H1 (cell line): ENCODE measurements around the gene DCBLD2. TPM values are rescaled to one million over a fixed set of nuclear protein-coding genes. Genes with fewer than 3 reads are reported as not detected.

Experiments
- CTCF ChIA-PET: fragments of 300-600 bp; sonication (Branson Sonifier 250); formaldehyde crosslinking; loops from one replicate; lab custom pipeline; 2021; ENCODE audit not compliant: partially characterized antibody; lab: Charles Lee
- POLR2A ChIA-PET: fragments of 300-600 bp; sonication (Branson Sonifier 250); formaldehyde crosslinking; loops from one replicate; lab custom pipeline; 2021; ENCODE audit warnings: inconsistent platforms; ENCODE audit not compliant: partially characterized antibody; lab: Charles Lee
- DNase-seq, 2 experiments: peaks; one replicate each; pipeline versions ENCODE4 v3.0.0 to v3.0.0-alpha.2; 2010 to 2022; ENCODE audit warnings: low spot score in 2 of 2, low read depth in 1 of 2, mixed read lengths in 1 of 2
- FAIRE-seq: peaks from 2 replicates; lab custom pipeline; 2011; peaks lifted over from hg19 to GRCh38; lab: Jason Lieb, UNC
- H2AFZ ChIP-seq: 2 replicates; pipeline ENCODE4 v1.8.1; 2012; ENCODE audit warnings: low read length, inconsistent platforms
- H2AK5ac ChIP-seq: 2 replicates; pipeline ENCODE4 v1.6.1; 2013; ENCODE audit warnings: low read depth, low read length
- H2BK120ac ChIP-seq: replicated peaks from 2 replicates; pipeline ENCODE3; 2013; ENCODE audit warnings: low read depth, low read length, inconsistent platforms
- H2BK12ac ChIP-seq: 2 replicates; pipeline ENCODE4 v1.6.1; 2013; ENCODE audit warnings: low read depth, low read length
- H2BK15ac ChIP-seq: 2 replicates; pipeline ENCODE4 v1.6.1; 2013; ENCODE audit warnings: low read length
- H2BK20ac ChIP-seq: 2 replicates; pipeline ENCODE4 v1.6.1; 2013; ENCODE audit warnings: low read length
- H2BK5ac ChIP-seq: 2 replicates; pipeline ENCODE4 v1.6.1; 2013; ENCODE audit warnings: low read depth, low read length
- H3K14ac ChIP-seq: 2 replicates; pipeline ENCODE4 v1.6.1; 2013; ENCODE audit warnings: inconsistent platforms; ENCODE audit not compliant: insufficient read length
- H3K18ac ChIP-seq: 2 replicates; pipeline ENCODE4 v1.6.1; 2013; ENCODE audit warnings: low read length; ENCODE audit errors: extremely low read depth
- H3K23ac ChIP-seq: 2 replicates; pipeline ENCODE4 v1.6.1; 2013; ENCODE audit warnings: inconsistent platforms; ENCODE audit not compliant: insufficient read length
- H3K23me2 ChIP-seq: 2 replicates; pipeline ENCODE4 v1.6.1; 2013; ENCODE audit warnings: low read depth, low read length
- H3K27ac ChIP-seq: 2 replicates; pipeline ENCODE4 v1.6.1; 2011; ENCODE audit warnings: low read depth, low read length, inconsistent platforms
- H3K27me3 ChIP-seq, 4 experiments: replicated peaks in 1 of 4; 1 replicate in 1 of 4; 2 replicates in 3 of 4; pipeline versions ENCODE4 v1.6.1 to v1.8.1; 2011 to 2013; ENCODE audit warnings: low read length in 3 of 4, mild to moderate bottlenecking in 3 of 4, inconsistent platforms in 2 of 4, mixed read lengths in 2 of 4, moderate library complexity in 1 of 4; ENCODE audit not compliant: control insufficient read depth in 3 of 4, insufficient read depth in 3 of 4; ENCODE audit errors: extremely low read depth in 1 of 4
- H3K36me3 ChIP-seq, 4 experiments: 2 replicates each; pipeline versions ENCODE4 v1.6.1 to v1.8.1; 2011 to 2013; ENCODE audit warnings: mild to moderate bottlenecking in 4 of 4, low read length in 3 of 4, moderate library complexity in 2 of 4, control low read depth in 1 of 4, inconsistent platforms in 1 of 4; ENCODE audit not compliant: insufficient read depth in 4 of 4, control insufficient read depth in 2 of 4
- H3K4ac ChIP-seq: replicated peaks from 2 replicates; pipeline ENCODE3; 2013; ENCODE audit warnings: low read length, low read depth, mixed read lengths, inconsistent platforms; ENCODE audit not compliant: insufficient read length
- H3K4me1 ChIP-seq, 4 experiments: replicated peaks in 1 of 4; 1 replicate in 1 of 4; 2 replicates in 3 of 4; pipeline versions ENCODE4 v1.6.1 to v1.8.1; 2011 to 2013; ENCODE audit warnings: low read length in 3 of 4, inconsistent platforms in 2 of 4, mixed read lengths in 1 of 4; ENCODE audit not compliant: insufficient read depth in 4 of 4, control insufficient read depth in 3 of 4
- H3K4me2 ChIP-seq, 2 experiments: 2 replicates each; pipeline versions ENCODE4 v1.6.1 to v1.8.1; 2011 to 2013; ENCODE audit warnings: low read depth in 2 of 2, low read length in 2 of 2, control low read depth in 1 of 2, inconsistent platforms in 1 of 2, mild to moderate bottlenecking in 1 of 2; ENCODE audit not compliant: insufficient read depth in 1 of 2
- H3K4me3 ChIP-seq, 4 experiments: fragments of 200-600, 300-600 bp in 1 of 4; sonication (generic), shearing (Covaris generic), sonication (Bioruptor Twin) in 1 of 4; 2 replicates each; pipeline versions ENCODE4 v1.5.1 to v1.8.1; 2011 to 2016; ENCODE audit warnings: low read length in 4 of 4, low read depth in 3 of 4, control low read depth in 2 of 4, inconsistent platforms in 2 of 4, mild to moderate bottlenecking in 2 of 4, mixed read lengths in 1 of 4, moderate library complexity in 1 of 4; ENCODE audit not compliant: insufficient read depth in 2 of 4; ENCODE audit errors: extremely low read depth in 1 of 4
- H3K56ac ChIP-seq: replicated peaks from 2 replicates; pipeline ENCODE3; 2013; ENCODE audit warnings: low read depth, mild to moderate bottlenecking, mixed read lengths, low read length, inconsistent platforms; ENCODE audit not compliant: insufficient read length
- H3K79me1 ChIP-seq: 2 replicates; pipeline ENCODE4 v1.6.1; 2013; ENCODE audit warnings: low read depth, low read length, control low read depth
- H3K79me2 ChIP-seq, 2 experiments: 2 replicates each; pipeline versions ENCODE4 v1.6.1 to v1.8.1; 2012 to 2013; ENCODE audit warnings: low read length in 2 of 2, mild to moderate bottlenecking in 2 of 2, inconsistent platforms in 1 of 2; ENCODE audit not compliant: insufficient read depth in 2 of 2, control insufficient read depth in 1 of 2
- H3K9ac ChIP-seq, 4 experiments: replicated peaks in 1 of 4; 1 replicate in 1 of 4; 2 replicates in 3 of 4; pipeline versions ENCODE4 v1.6.1 to v1.8.1; 2011 to 2013; ENCODE audit warnings: low read depth in 3 of 4, low read length in 3 of 4, control low read depth in 2 of 4, mild to moderate bottlenecking in 2 of 4, moderate library complexity in 2 of 4, inconsistent platforms in 1 of 4; ENCODE audit errors: extremely low read depth in 1 of 4
- H3K9me3 ChIP-seq, 2 experiments: 2 replicates each; pipeline versions ENCODE4 v1.6.1 to v1.8.1; 2012 to 2013; ENCODE audit warnings: mild to moderate bottlenecking in 2 of 2, moderate library complexity in 2 of 2, control low read depth in 1 of 2, inconsistent platforms in 1 of 2, low read depth in 1 of 2, low read length in 1 of 2, mixed read lengths in 1 of 2; ENCODE audit not compliant: insufficient read depth in 2 of 2
- H4K20me1 ChIP-seq, 2 experiments: replicated peaks in 1 of 2; 2 replicates each; pipeline versions ENCODE3 to v1.8.1; 2011 to 2013; ENCODE audit warnings: inconsistent platforms in 2 of 2, low read length in 2 of 2, mild to moderate bottlenecking in 1 of 2; ENCODE audit not compliant: insufficient read depth in 2 of 2, control insufficient read depth in 1 of 2
- H4K5ac ChIP-seq: 2 replicates; pipeline ENCODE4 v1.6.1; 2013; ENCODE audit warnings: low read length, low read depth, mixed read lengths, inconsistent platforms; ENCODE audit not compliant: insufficient read length
- H4K8ac ChIP-seq: 2 replicates; pipeline ENCODE4 v1.8.0; 2013; ENCODE audit warnings: mild to moderate bottlenecking, moderate library complexity, low read length, inconsistent platforms; ENCODE audit not compliant: insufficient read depth; ENCODE audit errors: extremely low read depth
- H4K91ac ChIP-seq: replicated peaks from 2 replicates; pipeline ENCODE3; 2013; ENCODE audit warnings: low read length, mixed read lengths, inconsistent platforms; ENCODE audit not compliant: insufficient read length
- BACH1 ChIP-seq: IDR thresholded peaks from 2 replicates; pipeline ENCODE4 v1.6.1; 2012; ENCODE audit warnings: low read length, improper control_type of control experiment
- CEBPB ChIP-seq: IDR thresholded peaks from 2 replicates; pipeline ENCODE4 v1.6.1; 2012; ENCODE audit warnings: low read depth, low read length
- CTCF ChIP-seq, 3 experiments: IDR thresholded peaks; 1 replicate in 2 of 3; 2 replicates in 1 of 3; pipeline versions ENCODE4 v1.5.1 to v1.6.1; 2011; ENCODE audit warnings: low read length in 3 of 3, mild to moderate bottlenecking in 3 of 3, inconsistent platforms in 2 of 3, low read depth in 1 of 3, moderate library complexity in 1 of 3; ENCODE audit not compliant: insufficient read depth in 1 of 3; ENCODE audit errors: control extremely low read depth in 1 of 3
- EGR1 ChIP-seq: IDR thresholded peaks from 2 replicates; pipeline ENCODE4 v1.6.1; 2011; ENCODE audit warnings: low read depth, low read length, borderline replicate concordance
- POLR2AphosphoS5 ChIP-seq: IDR thresholded peaks from 2 replicates; pipeline ENCODE4 v1.6.1; 2011; ENCODE audit warnings: low read depth, low read length
- RBBP5 ChIP-seq: IDR thresholded peaks from 2 replicates; pipeline ENCODE4 v1.7.1; 2012; ENCODE audit warnings: low read depth, mild to moderate bottlenecking, inconsistent platforms, low read length, moderate library complexity, borderline replicate concordance
- RXRA ChIP-seq: IDR thresholded peaks from 2 replicates; pipeline ENCODE4 v1.6.1; 2011; ENCODE audit warnings: low read depth, mild to moderate bottlenecking, low read length, moderate library complexity; ENCODE audit not compliant: insufficient read depth
- SIN3A ChIP-seq, 2 experiments: IDR thresholded peaks in 1 of 2; conservative IDR thresholded peaks in 1 of 2; 2 replicates each; pipeline ENCODE4 v1.6.1; 2011 to 2012; ENCODE audit warnings: low read length in 2 of 2, improper control_type of control experiment in 1 of 2, low read depth in 1 of 2, mild to moderate bottlenecking in 1 of 2
- SIRT6 ChIP-seq: IDR thresholded peaks from one replicate; pipeline ENCODE4 v1.7.1; 2012; ENCODE audit warnings: low read length, inconsistent platforms
- SP2 ChIP-seq: IDR thresholded peaks from 2 replicates; pipeline ENCODE4 v1.6.1; 2012; ENCODE audit warnings: mild to moderate bottlenecking, low read length, inconsistent platforms
- SP4 ChIP-seq: IDR thresholded peaks from 2 replicates; pipeline ENCODE4 v1.6.1; 2012; ENCODE audit warnings: low read length, inconsistent platforms
- WGBS, 2 experiments: shearing (Covaris generic) in 1 of 2; methylation state at CpG; one replicate each; pipeline versions ENCODE4 v1.1.6 to v1.1.7; 2013 to 2015; ENCODE audit warnings: low lambda C conversion rate in 2 of 2, mixed read lengths in 2 of 2, inconsistent platforms in 1 of 2, low coverage in 1 of 2, missing lambda C conversion rate in 1 of 2; ENCODE audit not compliant: insufficient replicate concordance in 2 of 2, insufficient coverage in 1 of 2, insufficient read length in 1 of 2; ENCODE audit errors: extremely low coverage in 1 of 2, missing lambda C conversion rate in 1 of 2; 5-methylcytosine and 5-hydroxymethylcytosine counted together
- polyA plus RNA-seq, 7 experiments: library from polyadenylated mRNA; depleted of rRNA in 3 of 7; stranded (reverse) in 5 of 7; unstranded in 2 of 7; fragments of >200 nt in 5 of 7; fragments of 200-250 nt in 2 of 7; gene quantifications; 1 replicate in 5 of 7; 2 replicates in 1 of 7; 4 replicates in 1 of 7; pipeline versions ENCODE4 v1.2.1 to v1.2.3, GENCODE V29; 2011 to 2013; ENCODE audit warnings: missing spikeins in 2 of 7, mixed read lengths in 2 of 7
- total RNA-seq: library from RNA; stranded (reverse); fragmentation: NEBNext Ultra II Directional; extraction: Animal tissue kit (Norgen Biotek cat#: 25700); gene quantifications from 2 replicates; pipeline ENCODE4 v1.2.1, GENCODE V29; 2021

DCBLD2 gene
- total and polyA plus RNA-seq, 2 of the 8 experiments (the other 6 are each of a cell fraction or from before 2014, with no cell fraction given): 19.6 to 63.8 TPM

GRCh38 chr3:98874602-98875249 is 26.8 kb downstream of the DCBLD2 start:
- Histone ChIP-seq H3K9me3 (no peaks in the 10 kb centered on the region), H3K18ac (no peak overlapping the region), H3K4ac (no peak overlapping the region), H2AK5ac (no peak overlapping the region), H3K14ac (no peak overlapping the region), H3K23me2 (no peaks in the 10 kb centered on the region), H2BK12ac (no peak overlapping the region), H3K9ac (no peak overlapping the region), H2AFZ (no peak overlapping the region), H2BK15ac (no peak overlapping the region), H3K56ac (no peak overlapping the region), H4K5ac (no peak overlapping the region), H3K36me3 (peaks cover 0 to 7% (median under 1%) of the 10 kb centered on the region in 4 experiments; a peak in 3 of 8 replicates), H3K4me1 (no peaks in the 10 kb centered on the region), H4K8ac (no peak overlapping the region), H3K27ac (no peak overlapping the region), H4K20me1 (peaks cover 2% of the 10 kb centered on the region in 2 experiments), H3K23ac (no peak overlapping the region), H3K4me2 (no peak overlapping the region), H2BK120ac (no peak overlapping the region), H2BK20ac (no peak overlapping the region), H3K4me3 (no peak overlapping the region), H3K79me1 (peaks cover 3% of the 10 kb centered on the region; the same call in 1 of the 2 replicates), H3K27me3 (no peaks in the 10 kb centered on the region), H2BK5ac (no peak overlapping the region), H3K79me2 (peaks cover 0 to 35% of the 10 kb centered on the region in 2 experiments; a peak in 2 of 4 replicates), H4K91ac (no peak overlapping the region)
- 89% methylated on average over 6 of the region's 6 CpGs; no CpG with 5 or more reads in 1 of the 2 experiments for WGBS, 2 experiments
- ChIA-PET CTCF (interaction anchor here (1.0 to 1.1 kb wide), 2 partner anchors 57 to 202 kb away, joined by 3 read pairs; no protein-coding TSS in a partner anchor), POLR2A (no interaction called here)
- FAIRE-seq (no peak), DNase-seq (no peak)
- TF ChIP-seq CTCF (IDR thresholded peaks at IDR 0.05; ENCODE audit: control extremely low read depth in 1 of 3, insufficient read depth in 1 of 3, low read depth in 1 of 3, low read length in 3 of 3) (no peak), SP2 (no peak), CEBPB (no peak), SIN3A (conservative IDR thresholded peaks at IDR 0.05 in 1 of 2, IDR thresholded peaks at IDR 0.05 in 1 of 2; ENCODE audit: low read depth in 1 of 2, low read length in 2 of 2) (no peak), RXRA (no peak), RBBP5 (no peak), POLR2AphosphoS5 (no peak), BACH1 (no peak), SIRT6 (no peak), EGR1 (no peak), SP4 (no peak)
